HL-60 (cell line): Measurements from ENCODE around the gene PTPRM.

Source experiments
- CTCF ChIP-seq: IDR thresholded peaks from one replicate; pipeline ENCODE4 v1.5.1; 2011; ENCODE audit warnings: low read length, control low read depth, inconsistent platforms; ENCODE audit not compliant: insufficient read depth
- POLR2AphosphoS5 ChIP-seq: IDR thresholded peaks from 2 replicates; pipeline ENCODE4 v1.6.1; 2012; ENCODE audit warnings: low read depth
- REST ChIP-seq: IDR thresholded peaks from 2 replicates; pipeline ENCODE4 v1.6.1; 2012; ENCODE audit warnings: low read depth; ENCODE audit not compliant: insufficient replicate concordance

GRCh38 chr18:7815787-7816186, 248.7 kb downstream of the PTPRM start:
- TF ChIP-seq REST (no peak), CTCF (no peak), POLR2AphosphoS5 (no peak)
